ENCODE measurements around the gene SPOP.

Gene SPOP

DNA sequence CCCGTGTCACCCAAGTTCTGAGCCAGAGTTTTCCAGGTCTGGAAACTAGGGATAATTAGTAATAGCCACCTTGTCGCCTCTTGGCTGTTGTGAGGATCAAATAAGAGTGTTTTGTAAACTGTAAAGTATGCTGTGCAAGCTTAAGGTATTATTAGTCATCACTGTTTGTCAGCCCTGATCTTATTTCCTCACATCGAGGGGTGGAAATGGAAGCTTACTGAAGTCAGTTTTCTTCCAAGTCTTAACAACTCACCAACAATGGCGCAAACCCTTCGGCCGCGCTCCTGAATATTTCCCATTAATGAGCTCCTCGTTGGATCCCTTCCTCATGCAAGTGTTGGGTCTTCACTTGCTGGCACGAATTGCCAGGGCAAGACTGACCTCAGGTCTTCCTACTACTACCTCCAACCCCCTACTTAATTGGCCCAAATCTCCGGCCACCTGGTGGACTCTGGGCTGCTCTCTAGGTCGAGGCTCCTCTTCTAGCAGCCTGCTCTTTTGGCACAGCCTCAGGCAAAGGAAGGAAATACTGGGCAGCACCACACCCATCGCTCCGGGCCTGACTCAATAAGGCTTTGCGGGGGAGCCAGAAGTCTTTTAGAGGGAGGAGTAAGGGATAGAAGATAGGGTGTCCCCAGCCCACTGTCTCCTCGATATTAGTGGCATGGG lies 30.8 kb upstream of the SPOP start:
- Histone ChIP-seq H3K4me2 (ENCODE audit: low read depth, low read length, poor library complexity, severe bottlenecking) (peak overlapping the region; percentile 66), H3K79me2 (ENCODE audit: insufficient read depth, low read length) (peaks cover 10% of the 10 kb centered on the region), H3K36me3 (ENCODE audit: low read length) (no peaks in the 10 kb centered on the region), H3K4me3 (ENCODE audit: insufficient read depth, low read length, poor library complexity, severe bottlenecking) (peak overlapping the region; percentile 50), H3F3A (ENCODE audit: insufficient read depth) (no peaks in the 10 kb centered on the region), H2AFZ (ENCODE audit: low read depth, low read length, severe bottlenecking) (peak overlapping the region; percentile 61), H3K9ac (ENCODE audit: low read length) (peak overlapping the region; percentile 91), H3K9me2 (replicated peaks; ENCODE audit: insufficient read depth, low read length) (no peaks in the 10 kb centered on the region), H4K20me1 (ENCODE audit: low read depth, low read length) (no peaks in the 10 kb centered on the region), H3K27me3 (ENCODE audit: low read length) (no peaks in the 10 kb centered on the region), H3K9me3 (ENCODE audit: insufficient read depth, low read length) (no peaks in the 10 kb centered on the region), H3K27ac (ENCODE audit: low read depth, low read length) (no peak overlapping the region)
- TF ChIP-seq EZH2phosphoT487 (conservative IDR thresholded peaks at IDR 0.05; ENCODE audit: low read length): no peak
- TF ChIP-seq, protein P1, sequence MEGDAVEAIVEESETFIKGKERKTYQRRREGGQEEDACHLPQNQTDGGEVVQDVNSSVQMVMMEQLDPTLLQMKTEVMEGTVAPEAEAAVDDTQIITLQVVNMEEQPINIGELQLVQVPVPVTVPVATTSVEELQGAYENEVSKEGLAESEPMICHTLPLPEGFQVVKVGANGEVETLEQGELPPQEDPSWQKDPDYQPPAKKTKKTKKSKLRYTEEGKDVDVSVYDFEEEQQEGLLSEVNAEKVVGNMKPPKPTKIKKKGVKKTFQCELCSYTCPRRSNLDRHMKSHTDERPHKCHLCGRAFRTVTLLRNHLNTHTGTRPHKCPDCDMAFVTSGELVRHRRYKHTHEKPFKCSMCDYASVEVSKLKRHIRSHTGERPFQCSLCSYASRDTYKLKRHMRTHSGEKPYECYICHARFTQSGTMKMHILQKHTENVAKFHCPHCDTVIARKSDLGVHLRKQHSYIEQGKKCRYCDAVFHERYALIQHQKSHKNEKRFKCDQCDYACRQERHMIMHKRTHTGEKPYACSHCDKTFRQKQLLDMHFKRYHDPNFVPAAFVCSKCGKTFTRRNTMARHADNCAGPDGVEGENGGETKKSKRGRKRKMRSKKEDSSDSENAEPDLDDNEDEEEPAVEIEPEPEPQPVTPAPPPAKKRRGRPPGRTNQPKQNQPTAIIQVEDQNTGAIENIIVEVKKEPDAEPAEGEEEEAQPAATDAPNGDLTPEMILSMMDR (IDR thresholded peaks at IDR 0.05; ENCODE audit: insufficient read depth, low read length, poor library complexity, severe bottlenecking): no peak

DNA sequence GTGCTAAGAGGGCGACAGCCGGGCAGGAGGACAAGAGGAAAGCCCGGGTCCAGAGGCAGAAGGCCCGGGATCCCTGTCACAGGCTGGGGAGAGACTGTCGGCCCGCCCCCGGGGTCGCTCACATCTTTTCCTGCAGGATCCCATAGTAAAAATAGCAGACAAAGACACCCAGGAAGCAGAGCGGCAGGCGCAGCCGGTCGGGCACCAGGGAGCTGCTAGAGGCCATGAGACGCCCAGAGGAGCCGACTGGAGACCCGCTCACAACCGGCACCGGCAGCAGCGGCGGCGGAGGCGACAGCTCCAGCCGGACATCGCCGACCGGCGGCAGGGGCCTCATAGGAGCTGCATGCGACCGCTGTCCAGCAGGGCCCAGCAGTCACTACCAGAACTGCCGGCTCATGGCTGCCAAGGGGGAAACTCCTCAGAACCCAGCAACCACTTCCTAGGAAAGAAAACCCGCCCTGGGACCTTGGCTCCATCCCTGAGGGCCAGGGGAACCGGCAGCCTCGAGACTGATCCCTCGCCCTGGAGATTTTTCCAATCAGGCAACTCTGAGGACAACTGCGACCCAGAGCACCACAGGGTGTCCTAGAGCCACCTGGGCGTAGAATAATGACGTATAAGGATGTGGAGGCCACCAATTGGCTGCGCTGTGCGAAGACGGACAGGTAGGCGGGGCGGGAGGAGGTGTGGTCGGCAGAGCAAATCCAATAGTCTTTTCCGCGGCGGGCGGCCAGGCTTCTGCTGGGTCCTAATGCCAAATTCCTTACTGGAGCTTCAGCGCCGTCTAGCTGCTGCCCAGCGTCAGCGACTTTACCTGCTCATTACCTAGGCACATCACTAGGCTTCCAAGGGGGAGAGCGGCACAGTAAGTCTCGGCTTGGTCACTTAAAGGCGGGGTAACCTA lies 30.0 kb upstream of the SPOP start, which contains the start of gene SLC35B1:
Gene SLC35B1 (minus strand): TSS at position 357 of the 907 bp plus-strand sequence. CDS start 131 bp downstream, at position 226.
- no peaks in the 10 kb centered on the region for H3K9me3 ChIP-seq (ENCODE audit: insufficient read depth, low read length)
- H3K27me3 ChIP-seq (ENCODE audit: low read length): no peaks in the 10 kb centered on the region
- peak within 1 kb of the TSS; percentile 95 for H3K4me2 ChIP-seq (ENCODE audit: low read depth, low read length, poor library complexity, severe bottlenecking)
- peak within 1 kb of the TSS; percentile 91 for H3K9ac ChIP-seq (ENCODE audit: low read length)
- no peaks in the 10 kb centered on the region for H3K36me3 ChIP-seq (ENCODE audit: low read length)
- H3K27ac ChIP-seq (ENCODE audit: low read depth, low read length): peak within 1 kb of the TSS; percentile 73
- H2AFZ ChIP-seq (ENCODE audit: low read depth, low read length, severe bottlenecking): peak within 1 kb of the TSS; percentile 61
- TF ChIP-seq EZH2phosphoT487 (conservative IDR thresholded peaks at IDR 0.05; ENCODE audit: low read length): no peak
- TF ChIP-seq, protein P1 (IDR thresholded peaks at IDR 0.05; ENCODE audit: insufficient read depth, low read length, poor library complexity, severe bottlenecking): peak; percentile 89
- H3K79me2 ChIP-seq (ENCODE audit: insufficient read depth, low read length): peaks cover 10% of the 10 kb centered on the region
- no peaks in the 10 kb centered on the region for H4K20me1 ChIP-seq (ENCODE audit: low read depth, low read length)
- no peaks in the 10 kb centered on the region for H3F3A ChIP-seq (ENCODE audit: insufficient read depth)
- H3K4me3 ChIP-seq (ENCODE audit: insufficient read depth, low read length, poor library complexity, severe bottlenecking): peak within 1 kb of the TSS; percentile 83
- H3K9me2 ChIP-seq (replicated peaks; ENCODE audit: insufficient read depth, low read length): no peaks in the 10 kb centered on the region

DNA sequence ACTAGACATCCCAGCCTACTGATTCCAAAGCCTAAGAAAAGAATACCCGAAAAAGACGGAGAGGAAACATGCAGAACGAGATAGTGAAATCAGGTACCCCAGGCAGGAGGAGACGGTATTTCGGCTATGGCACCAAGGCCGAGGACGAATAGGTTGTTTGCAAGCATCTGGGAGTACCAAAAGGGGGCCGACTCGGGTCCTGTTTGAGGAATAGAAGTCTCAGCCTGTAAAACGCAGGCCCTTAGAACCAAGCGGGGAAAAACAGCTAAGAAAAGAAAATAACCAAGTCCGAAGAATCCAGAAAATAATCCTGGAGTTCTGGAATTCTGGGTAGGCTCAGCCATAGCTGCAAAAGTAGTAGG lies 29.3 kb upstream of the SPOP start:
- H4K20me1 ChIP-seq (ENCODE audit: low read depth, low read length): no peaks in the 10 kb centered on the region
- no peaks in the 10 kb centered on the region for H3K9me2 ChIP-seq (replicated peaks; ENCODE audit: insufficient read depth, low read length)
- H3F3A ChIP-seq (ENCODE audit: insufficient read depth): no peaks in the 10 kb centered on the region
- H3K79me2 ChIP-seq (ENCODE audit: insufficient read depth, low read length): peaks cover 10% of the 10 kb centered on the region
- H3K9ac ChIP-seq (ENCODE audit: low read length): peak overlapping the region; percentile 91
- H3K27me3 ChIP-seq (ENCODE audit: low read length): no peaks in the 10 kb centered on the region
- TF ChIP-seq, protein P1 (IDR thresholded peaks at IDR 0.05; ENCODE audit: insufficient read depth, low read length, poor library complexity, severe bottlenecking): no peak
- no peak for TF ChIP-seq EZH2phosphoT487 (conservative IDR thresholded peaks at IDR 0.05; ENCODE audit: low read length)
- H3K4me2 ChIP-seq (ENCODE audit: low read depth, low read length, poor library complexity, severe bottlenecking): peak overlapping the region; percentile 95
- H3K27ac ChIP-seq (ENCODE audit: low read depth, low read length): no peak overlapping the region; the same call in 1 of the 2 replicates
- peak overlapping the region; percentile 45 for H2AFZ ChIP-seq (ENCODE audit: low read depth, low read length, severe bottlenecking)
- no peaks in the 10 kb centered on the region for H3K9me3 ChIP-seq (ENCODE audit: insufficient read depth, low read length)
- peak overlapping the region; percentile 83 for H3K4me3 ChIP-seq (ENCODE audit: insufficient read depth, low read length, poor library complexity, severe bottlenecking)
- H3K36me3 ChIP-seq (ENCODE audit: low read length): no peaks in the 10 kb centered on the region

Measured in SU-DHL-6 (cell line).